ENCODE measurements around the gene JAKMIP2.

JAKMIP2 gene

GRCh38 chr5:147801461-147801860 is 18.9 kb upstream of the JAKMIP2 start:
- TF ChIP-seq OSR1 (CRISPR knock-in tag; IDR thresholded peaks at IDR 0.05), result no peak
- no peak for TF ChIP-seq POU6F1 (CRISPR knock-in tag; IDR thresholded peaks at IDR 0.05; ENCODE audit: borderline replicate concordance, low read depth)
- TF ChIP-seq TCF4 (CRISPR knock-in tag; IDR thresholded peaks at IDR 0.05; ENCODE audit: borderline replicate concordance), result no peak
- no peak for TF ChIP-seq ZNF8 (CRISPR knock-in tag; IDR thresholded peaks at IDR 0.05)
- no peak for TF ChIP-seq ZNF70 (CRISPR knock-in tag; IDR thresholded peaks at IDR 0.05)
- no peak for TF ChIP-seq BACH2 (CRISPR knock-in tag; IDR thresholded peaks at IDR 0.05; ENCODE audit: borderline replicate concordance)
- no peak for TF ChIP-seq ZNF565 (CRISPR knock-in tag; conservative IDR thresholded peaks at IDR 0.05; ENCODE audit: low read depth)
- no peak for TF ChIP-seq CSDC2 (CRISPR knock-in tag; IDR thresholded peaks at IDR 0.05)
- no peak for TF ChIP-seq RARB (CRISPR knock-in tag; IDR thresholded peaks at IDR 0.05)
- TF ChIP-seq ZC3H10 (CRISPR knock-in tag; IDR thresholded peaks at IDR 0.05), result no peak
- no peak for TF ChIP-seq TOX (CRISPR knock-in tag; IDR thresholded peaks at IDR 0.05; ENCODE audit: borderline replicate concordance)
- TF ChIP-seq CREB5 (CRISPR knock-in tag; IDR thresholded peaks at IDR 0.05; ENCODE audit: low read depth), result no peak
- TF ChIP-seq ZFP3 (CRISPR knock-in tag; IDR thresholded peaks at IDR 0.05), result no peak
- no peak for TF ChIP-seq ZFP30 (CRISPR knock-in tag; IDR thresholded peaks at IDR 0.05)
- no peak for TF ChIP-seq PATZ1 (CRISPR knock-in tag; IDR thresholded peaks at IDR 0.05; ENCODE audit: borderline replicate concordance)
- no peak for TF ChIP-seq TSHZ2 (CRISPR knock-in tag; IDR thresholded peaks at IDR 0.05)
- no peak for TF ChIP-seq GLIS3 (CRISPR knock-in tag; IDR thresholded peaks at IDR 0.05)
- TF ChIP-seq SNAI2 (CRISPR knock-in tag; IDR thresholded peaks at IDR 0.05), result no peak
- no peak for ATAC-seq

- TF ChIP-seq ISL1 (CRISPR knock-in tag; IDR thresholded peaks at IDR 0.05), result no peak
- TF ChIP-seq ESRRG (CRISPR knock-in tag; IDR thresholded peaks at IDR 0.05), result no peak
- TF ChIP-seq CSRNP3 (CRISPR knock-in tag; IDR thresholded peaks at IDR 0.05), result no peak
- no peak for TF ChIP-seq RARB (CRISPR knock-in tag; IDR thresholded peaks at IDR 0.05)
- no peak for TF ChIP-seq PPARA (CRISPR knock-in tag; IDR thresholded peaks at IDR 0.05; ENCODE audit: borderline replicate concordance)
- no peak for TF ChIP-seq CREB5 (CRISPR knock-in tag; IDR thresholded peaks at IDR 0.05; ENCODE audit: low read depth)
- TF ChIP-seq BACH2 (CRISPR knock-in tag; IDR thresholded peaks at IDR 0.05; ENCODE audit: borderline replicate concordance), result no peak
- no peak for TF ChIP-seq ZNF565 (CRISPR knock-in tag; conservative IDR thresholded peaks at IDR 0.05; ENCODE audit: low read depth)
- TF ChIP-seq SNAI2 (CRISPR knock-in tag; IDR thresholded peaks at IDR 0.05), result no peak
- TF ChIP-seq GLIS3 (CRISPR knock-in tag; IDR thresholded peaks at IDR 0.05), result no peak
- no peak for TF ChIP-seq ZNF70 (CRISPR knock-in tag; IDR thresholded peaks at IDR 0.05)
- no peak for TF ChIP-seq TCF4 (CRISPR knock-in tag; IDR thresholded peaks at IDR 0.05; ENCODE audit: borderline replicate concordance)
- TF ChIP-seq PATZ1 (CRISPR knock-in tag; IDR thresholded peaks at IDR 0.05; ENCODE audit: borderline replicate concordance), result no peak
- no peak for TF ChIP-seq POU6F1 (CRISPR knock-in tag; IDR thresholded peaks at IDR 0.05; ENCODE audit: borderline replicate concordance, low read depth)
- TF ChIP-seq ZFP3 (CRISPR knock-in tag; IDR thresholded peaks at IDR 0.05), result no peak
- no peak for ATAC-seq
Observed at GRCh38 chr5:147800491-147800890, 18.0 kb upstream of the JAKMIP2 start.

All from SK-N-SH treated with all-trans-retinoic acid at 6 μM for 48 hours (cell line).